GM12878 (cell line): ENCODE data around the gene UQCC5. TPM values are rescaled to one million over a fixed set of nuclear protein-coding genes. Genes with fewer than 3 reads are reported as not detected.

Experiments used
- CBX3 ChIP-seq: fragments of 200-600 bp; sonication (generic); IDR thresholded peaks from 2 replicates; pipeline ENCODE4 v1.6.1; 2016; ENCODE audit warnings: low read depth, borderline replicate concordance
- CBX5 ChIP-seq: sonication (generic); IDR thresholded peaks from 2 replicates; pipeline ENCODE4 v1.6.1; 2016; ENCODE audit warnings: low read depth, moderate library complexity, mild to moderate bottlenecking, inconsistent platforms
- NR2C1 ChIP-seq: fragments of 450-650 bp; IDR thresholded peaks from 2 replicates; pipeline ENCODE4 v1.6.1; 2017; ENCODE audit warnings: antibody characterized with exemption, mild to moderate bottlenecking, moderate library complexity
- SUZ12 ChIP-seq: fragments of 200-600 bp; sonication (generic); IDR thresholded peaks from one replicate; pipeline ENCODE4 v1.6.1; 2018; ENCODE audit warnings: antibody characterized with exemption, mild to moderate bottlenecking; ENCODE audit not compliant: unreplicated experiment
- polyA plus RNA-seq, 11 experiments: library from polyadenylated mRNA; depleted of rRNA in 4 of 11; unstranded in 6 of 11; stranded (reverse) in 5 of 11; fragments of >200 nt; fragmentation: Nextera tagmentation in 4 of 11; fragmentation: Illumina TruSeq in 1 of 11; extraction: Ambion mirVana in 4 of 11; extraction: Trizol in 1 of 11; gene quantifications; 1 replicate in 1 of 11; 2 replicates in 10 of 11; pipeline versions ENCODE4 v1.2.1 to v1.2.3, GENCODE V29; 2011 to 2016; ENCODE audit warnings: inconsistent platforms in 2 of 11, missing spikeins in 2 of 11, low read depth in 1 of 11
- total RNA-seq, 4 experiments: library from RNA; depleted of rRNA in 3 of 4; stranded (reverse); fragments of >200 nt in 3 of 4; fragmentation: Illumina TruSeq in 1 of 4; extraction: Trizol in 1 of 4; gene quantifications; 2 replicates each; pipeline versions ENCODE4 v1.2.1 to v1.2.3, GENCODE V29; 2013 to 2021
- TF ChIP-seq, protein P1 (sequence below): fragments of 450-650 bp; IDR thresholded peaks from 2 replicates; pipeline ENCODE4 v1.6.1; 2017; ENCODE audit warnings: low read depth, mild to moderate bottlenecking, moderate library complexity
- TF ChIP-seq, protein P2 (sequence below): IDR thresholded peaks from 2 replicates; pipeline ENCODE4 v1.6.1; 2012; ENCODE audit warnings: mild to moderate bottlenecking, low read depth, low read length

Gene UQCC5
- total and polyA plus RNA-seq, 10 of the 15 experiments (the other 5 are each of a cell fraction or from before 2014, with no cell fraction given), result 15.1 to 84.8 (median 28.0) TPM

DNA sequence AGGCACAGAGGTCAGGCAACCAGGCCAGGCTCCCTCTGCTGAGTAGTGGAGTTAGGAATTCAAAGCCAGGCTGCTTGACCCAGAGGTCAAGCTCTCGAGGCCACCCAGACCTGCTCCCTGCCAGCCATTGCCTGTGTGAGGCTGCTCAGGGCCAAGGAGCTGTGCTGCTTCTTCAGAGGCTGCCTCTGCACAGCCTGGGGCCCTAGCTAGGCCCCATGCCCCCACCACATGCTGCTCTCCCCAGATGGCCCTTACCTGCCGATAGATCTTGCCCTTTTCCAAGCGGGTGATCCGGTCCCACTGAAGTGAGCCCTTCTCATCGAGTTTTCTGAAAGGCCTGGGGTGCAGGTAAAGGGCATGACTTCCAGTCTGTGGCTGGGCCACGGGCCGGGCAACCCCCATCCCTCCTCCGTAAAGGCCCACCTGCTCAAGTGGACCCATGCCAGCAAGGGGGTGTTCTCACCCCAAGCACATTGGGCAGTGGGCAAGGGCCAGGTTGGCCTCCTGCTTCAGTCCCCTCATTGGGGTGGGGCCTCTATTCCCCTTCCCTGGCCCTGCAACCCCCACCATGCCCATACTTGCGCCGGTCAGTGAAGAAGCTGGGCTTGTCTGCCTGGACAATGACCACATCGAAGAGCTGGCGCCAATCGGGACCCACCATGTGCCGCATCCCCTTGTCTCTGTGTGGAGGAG, 9.2 kb upstream of the UQCC5 start (continued):
- TF ChIP-seq, protein P1, sequence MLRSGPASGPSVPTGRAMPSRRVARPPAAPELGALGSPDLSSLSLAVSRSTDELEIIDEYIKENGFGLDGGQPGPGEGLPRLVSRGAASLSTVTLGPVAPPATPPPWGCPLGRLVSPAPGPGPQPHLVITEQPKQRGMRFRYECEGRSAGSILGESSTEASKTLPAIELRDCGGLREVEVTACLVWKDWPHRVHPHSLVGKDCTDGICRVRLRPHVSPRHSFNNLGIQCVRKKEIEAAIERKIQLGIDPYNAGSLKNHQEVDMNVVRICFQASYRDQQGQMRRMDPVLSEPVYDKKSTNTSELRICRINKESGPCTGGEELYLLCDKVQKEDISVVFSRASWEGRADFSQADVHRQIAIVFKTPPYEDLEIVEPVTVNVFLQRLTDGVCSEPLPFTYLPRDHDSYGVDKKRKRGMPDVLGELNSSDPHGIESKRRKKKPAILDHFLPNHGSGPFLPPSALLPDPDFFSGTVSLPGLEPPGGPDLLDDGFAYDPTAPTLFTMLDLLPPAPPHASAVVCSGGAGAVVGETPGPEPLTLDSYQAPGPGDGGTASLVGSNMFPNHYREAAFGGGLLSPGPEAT, result no peak
- no peak for TF ChIP-seq SUZ12
- no peak for TF ChIP-seq CBX3
- TF ChIP-seq, protein P2, sequence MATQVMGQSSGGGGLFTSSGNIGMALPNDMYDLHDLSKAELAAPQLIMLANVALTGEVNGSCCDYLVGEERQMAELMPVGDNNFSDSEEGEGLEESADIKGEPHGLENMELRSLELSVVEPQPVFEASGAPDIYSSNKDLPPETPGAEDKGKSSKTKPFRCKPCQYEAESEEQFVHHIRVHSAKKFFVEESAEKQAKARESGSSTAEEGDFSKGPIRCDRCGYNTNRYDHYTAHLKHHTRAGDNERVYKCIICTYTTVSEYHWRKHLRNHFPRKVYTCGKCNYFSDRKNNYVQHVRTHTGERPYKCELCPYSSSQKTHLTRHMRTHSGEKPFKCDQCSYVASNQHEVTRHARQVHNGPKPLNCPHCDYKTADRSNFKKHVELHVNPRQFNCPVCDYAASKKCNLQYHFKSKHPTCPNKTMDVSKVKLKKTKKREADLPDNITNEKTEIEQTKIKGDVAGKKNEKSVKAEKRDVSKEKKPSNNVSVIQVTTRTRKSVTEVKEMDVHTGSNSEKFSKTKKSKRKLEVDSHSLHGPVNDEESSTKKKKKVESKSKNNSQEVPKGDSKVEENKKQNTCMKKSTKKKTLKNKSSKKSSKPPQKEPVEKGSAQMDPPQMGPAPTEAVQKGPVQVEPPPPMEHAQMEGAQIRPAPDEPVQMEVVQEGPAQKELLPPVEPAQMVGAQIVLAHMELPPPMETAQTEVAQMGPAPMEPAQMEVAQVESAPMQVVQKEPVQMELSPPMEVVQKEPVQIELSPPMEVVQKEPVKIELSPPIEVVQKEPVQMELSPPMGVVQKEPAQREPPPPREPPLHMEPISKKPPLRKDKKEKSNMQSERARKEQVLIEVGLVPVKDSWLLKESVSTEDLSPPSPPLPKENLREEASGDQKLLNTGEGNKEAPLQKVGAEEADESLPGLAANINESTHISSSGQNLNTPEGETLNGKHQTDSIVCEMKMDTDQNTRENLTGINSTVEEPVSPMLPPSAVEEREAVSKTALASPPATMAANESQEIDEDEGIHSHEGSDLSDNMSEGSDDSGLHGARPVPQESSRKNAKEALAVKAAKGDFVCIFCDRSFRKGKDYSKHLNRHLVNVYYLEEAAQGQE, result no peak
- no peak for TF ChIP-seq NR2C1
- no peak for TF ChIP-seq CBX5
